H9 (cell line): Measurements from ENCODE around the gene GPC4. TPM values are rescaled to one million over a fixed set of nuclear protein-coding genes. Genes with fewer than 3 reads are reported as not detected.

Experiments
- DNase-seq: peaks from one replicate; pipeline ENCODE4 v3.0.0-alpha.2; 2017
- H2AFZ ChIP-seq: one replicate; pipeline ENCODE4 v1.6.1; 2013; ENCODE audit warnings: mild to moderate bottlenecking, low read length, control low read depth, moderate library complexity
- H2AK5ac ChIP-seq: 2 replicates; pipeline ENCODE4 v1.6.1; 2013; ENCODE audit warnings: low read length, control low read depth, mixed read lengths; ENCODE audit not compliant: insufficient read length
- H2BK120ac ChIP-seq: one replicate; pipeline ENCODE4 v1.6.1; 2013; ENCODE audit warnings: low read depth, mild to moderate bottlenecking, low read length, control low read depth, inconsistent platforms; ENCODE audit not compliant: poor library complexity, severe bottlenecking
- H2BK12ac ChIP-seq: 2 replicates; pipeline ENCODE4 v1.6.1; 2013; ENCODE audit warnings: low read length, control low read depth, mixed read lengths, low read depth; ENCODE audit not compliant: insufficient read length
- H2BK15ac ChIP-seq: 2 replicates; pipeline ENCODE4 v1.6.1; 2013; ENCODE audit warnings: low read depth, low read length, control low read depth
- H2BK20ac ChIP-seq: one replicate; pipeline ENCODE4 v1.6.1; 2013; ENCODE audit warnings: low read depth, mild to moderate bottlenecking, low read length, control low read depth, inconsistent platforms; ENCODE audit not compliant: poor library complexity, severe bottlenecking
- H2BK5ac ChIP-seq: 2 replicates; pipeline ENCODE4 v1.6.1; 2013; ENCODE audit warnings: low read length, control low read depth, mixed read lengths; ENCODE audit not compliant: insufficient read length
- H3K14ac ChIP-seq: 2 replicates; pipeline ENCODE4 v1.6.1; 2013; ENCODE audit warnings: low read length, control low read depth; ENCODE audit not compliant: insufficient read depth
- H3K18ac ChIP-seq: 2 replicates; pipeline ENCODE4 v1.6.1; 2013; ENCODE audit warnings: low read depth, mild to moderate bottlenecking, mixed read lengths, low read length, control low read depth; ENCODE audit not compliant: insufficient read length
- H3K23ac ChIP-seq: 2 replicates; pipeline ENCODE4 v1.6.1; 2013; ENCODE audit warnings: low read length, control low read depth, mixed read lengths, low read depth; ENCODE audit not compliant: insufficient read length
- H3K23me2 ChIP-seq: 2 replicates; pipeline ENCODE4 v1.6.1; 2013; ENCODE audit warnings: low read depth, mild to moderate bottlenecking, mixed read lengths, low read length, control low read depth; ENCODE audit not compliant: insufficient read length, poor library complexity, severe bottlenecking
- H3K27ac ChIP-seq: 2 replicates; pipeline ENCODE4 v1.5.1; 2013; ENCODE audit warnings: low read length, control low read depth, mixed read lengths, low read depth; ENCODE audit not compliant: insufficient read length
- H3K27me3 ChIP-seq: 2 replicates; pipeline ENCODE4 v1.6.1; 2013; ENCODE audit warnings: low read length, control low read depth, inconsistent platforms; ENCODE audit not compliant: insufficient read depth
- H3K4ac ChIP-seq: 2 replicates; pipeline ENCODE4 v1.6.1; 2013; ENCODE audit warnings: low read depth, mild to moderate bottlenecking, control low read depth, inconsistent platforms, low read length, moderate library complexity
- H3K4me1 ChIP-seq: 2 replicates; pipeline ENCODE4 v1.6.1; 2013; ENCODE audit warnings: low read length, control low read depth, inconsistent platforms; ENCODE audit not compliant: insufficient read depth
- H3K4me2 ChIP-seq: 2 replicates; pipeline ENCODE4 v1.6.1; 2013; ENCODE audit warnings: low read length, control low read depth, mixed read lengths; ENCODE audit not compliant: insufficient read length, insufficient read depth
- H3K56ac ChIP-seq: 2 replicates; pipeline ENCODE4 v1.6.1; 2013; ENCODE audit warnings: low read depth, mild to moderate bottlenecking, mixed read lengths, low read length, control low read depth; ENCODE audit not compliant: insufficient read length
- H3K79me1 ChIP-seq: 2 replicates; pipeline ENCODE4 v1.6.1; 2013; ENCODE audit warnings: low read depth, mild to moderate bottlenecking, moderate library complexity, low read length, control low read depth, inconsistent platforms; ENCODE audit not compliant: insufficient read depth, poor library complexity, severe bottlenecking
- H3K79me2 ChIP-seq: 2 replicates; pipeline ENCODE4 v1.6.1; 2013; ENCODE audit warnings: low read length, control low read depth, inconsistent platforms; ENCODE audit not compliant: insufficient read depth
- H3K9ac ChIP-seq: 2 replicates; pipeline ENCODE4 v1.6.1; 2013; ENCODE audit warnings: low read length, control low read depth, mixed read lengths; ENCODE audit not compliant: insufficient read length; ENCODE audit errors: extremely low read depth
- H3K9me3 ChIP-seq: one replicate; pipeline ENCODE4 v1.6.1; 2013; ENCODE audit warnings: low read depth, low read length, inconsistent platforms; ENCODE audit not compliant: control insufficient read depth
- H3T11ph ChIP-seq: one replicate; pipeline ENCODE4 v1.6.1; 2013; ENCODE audit warnings: mild to moderate bottlenecking, low read length, control low read depth, inconsistent platforms
- H4K20me1 ChIP-seq: one replicate; pipeline ENCODE4 v1.6.1; 2013; ENCODE audit not compliant: control insufficient read depth, insufficient read length, insufficient read depth
- H4K5ac ChIP-seq: 2 replicates; pipeline ENCODE4 v1.6.1; 2013; ENCODE audit warnings: low read depth, mild to moderate bottlenecking, mixed read lengths, low read length, control low read depth; ENCODE audit not compliant: insufficient read length
- H4K8ac ChIP-seq: replicated peaks from 2 replicates; pipeline ENCODE4 v1.6.1; 2013; ENCODE audit warnings: low read length, control low read depth, mixed read lengths, low read depth; ENCODE audit not compliant: insufficient read length
- H4K91ac ChIP-seq: 2 replicates; pipeline ENCODE4 v1.6.1; 2013; ENCODE audit warnings: low read depth, mild to moderate bottlenecking, moderate library complexity, mixed read lengths, low read length, control low read depth; ENCODE audit not compliant: insufficient read length
- H3K27ac Mint-ChIP-seq, 3 experiments: 2 replicates in 2 of 3; 3 replicates in 1 of 3; pipeline ENCODE4 v1.8.0; 2020 to 2021; ENCODE audit warnings: mixed read lengths in 3 of 3, mild to moderate bottlenecking in 1 of 3, moderate library complexity in 1 of 3
- H3K27me3 Mint-ChIP-seq: 2 replicates; pipeline ENCODE4 v1.8.0; 2021; ENCODE audit warnings: low read depth, mild to moderate bottlenecking, moderate library complexity, mixed read lengths
- H3K36me3 Mint-ChIP-seq, 3 experiments: 2 replicates in 2 of 3; 3 replicates in 1 of 3; pipeline ENCODE4 v1.8.0; 2020 to 2021; ENCODE audit warnings: low read depth in 3 of 3, mixed read lengths in 3 of 3; ENCODE audit not compliant: insufficient read depth in 1 of 3
- H3K4me1 Mint-ChIP-seq, 2 experiments: 2 replicates each; pipeline ENCODE4 v1.8.0; 2020; ENCODE audit warnings: mixed read lengths in 2 of 2
- H3K4me3 Mint-ChIP-seq, 2 experiments: 2 replicates in 1 of 2; 3 replicates in 1 of 2; pipeline ENCODE4 v1.8.0; 2020 to 2021; ENCODE audit warnings: mild to moderate bottlenecking in 2 of 2, mixed read lengths in 2 of 2, moderate library complexity in 1 of 2
- H3K9me3 Mint-ChIP-seq, 2 experiments: 2 replicates in 1 of 2; 3 replicates in 1 of 2; pipeline ENCODE4 v1.8.0; 2020; ENCODE audit warnings: mild to moderate bottlenecking in 2 of 2, mixed read lengths in 2 of 2, moderate library complexity in 1 of 2
- total RNA-seq: library from RNA; stranded (reverse); gene quantifications from 2 replicates; pipeline ENCODE4 v1.2.1, GENCODE V29; 2021
- TF ChIP-seq, protein P1 (sequence below): fragments of 200-600 bp; sonication (generic); conservative IDR thresholded peaks from 3 replicates; pipeline ENCODE4 v1.8.0; 2021; ENCODE audit warnings: antibody characterized with exemption, mild to moderate bottlenecking

The GPC4 gene
- total RNA-seq, 1 experiment from 2014 or later, result 416 TPM

DNA sequence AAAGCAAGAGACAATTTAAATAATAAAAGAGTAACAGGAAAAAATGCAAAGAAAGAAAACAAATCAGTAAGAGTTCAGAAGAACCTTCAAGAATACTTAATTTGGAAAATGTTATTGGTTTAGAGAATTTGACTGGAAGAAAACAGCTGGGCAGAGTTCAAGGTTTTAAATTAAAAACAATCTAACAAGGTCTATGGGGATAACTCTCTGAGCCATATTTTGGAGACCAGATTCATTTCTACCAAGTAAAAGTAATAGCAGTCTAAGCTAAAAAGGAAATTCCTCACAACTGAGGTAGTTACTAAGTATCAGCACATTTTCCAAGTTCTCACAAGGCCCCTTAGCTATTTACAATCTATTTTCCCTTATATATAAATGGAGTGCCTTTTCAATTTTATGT, 114.7 kb downstream of the GPC4 start:
- H3K4me1 ChIP-seq, result no peaks in the 10 kb centered on the region
- H2BK20ac ChIP-seq, result no peak overlapping the region
- no peak overlapping the region for H2BK15ac ChIP-seq
- H2AK5ac ChIP-seq, result no peak overlapping the region
- DNase-seq, result no peak
- no peaks in the 10 kb centered on the region for H3K27me3 ChIP-seq
- no peak overlapping the region for H2BK120ac ChIP-seq
- Mint-ChIP-seq H3K4me3 (no peak overlapping the region), H3K27me3 (no peaks in the 10 kb centered on the region; the same call in 1 of the 2 replicates), H3K36me3 (peaks cover 60 to 97% (median 62%) of the 10 kb centered on the region in 3 experiments), H3K9me3 (no peaks in the 10 kb centered on the region; a peak in 1 of 5 replicates), H3K27ac (peak overlapping the region in 1 of 3 experiments; percentile 66; a peak in 3 of 7 replicates), H3K4me1 (peaks cover 0 to 18% of the 10 kb centered on the region in 2 experiments; a peak in 2 of 4 replicates)
- no peak overlapping the region for H3K23ac ChIP-seq
- no peaks in the 10 kb centered on the region for H3K23me2 ChIP-seq
- H3K79me1 ChIP-seq, result peaks cover 3% of the 10 kb centered on the region
- no peak overlapping the region for H3K27ac ChIP-seq
- no peak overlapping the region for H3K4me2 ChIP-seq
- H3K79me2 ChIP-seq, result no peaks in the 10 kb centered on the region
- H3K14ac ChIP-seq, result no peak overlapping the region
- TF ChIP-seq, protein P1, sequence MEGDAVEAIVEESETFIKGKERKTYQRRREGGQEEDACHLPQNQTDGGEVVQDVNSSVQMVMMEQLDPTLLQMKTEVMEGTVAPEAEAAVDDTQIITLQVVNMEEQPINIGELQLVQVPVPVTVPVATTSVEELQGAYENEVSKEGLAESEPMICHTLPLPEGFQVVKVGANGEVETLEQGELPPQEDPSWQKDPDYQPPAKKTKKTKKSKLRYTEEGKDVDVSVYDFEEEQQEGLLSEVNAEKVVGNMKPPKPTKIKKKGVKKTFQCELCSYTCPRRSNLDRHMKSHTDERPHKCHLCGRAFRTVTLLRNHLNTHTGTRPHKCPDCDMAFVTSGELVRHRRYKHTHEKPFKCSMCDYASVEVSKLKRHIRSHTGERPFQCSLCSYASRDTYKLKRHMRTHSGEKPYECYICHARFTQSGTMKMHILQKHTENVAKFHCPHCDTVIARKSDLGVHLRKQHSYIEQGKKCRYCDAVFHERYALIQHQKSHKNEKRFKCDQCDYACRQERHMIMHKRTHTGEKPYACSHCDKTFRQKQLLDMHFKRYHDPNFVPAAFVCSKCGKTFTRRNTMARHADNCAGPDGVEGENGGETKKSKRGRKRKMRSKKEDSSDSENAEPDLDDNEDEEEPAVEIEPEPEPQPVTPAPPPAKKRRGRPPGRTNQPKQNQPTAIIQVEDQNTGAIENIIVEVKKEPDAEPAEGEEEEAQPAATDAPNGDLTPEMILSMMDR, result no peak
- no peak overlapping the region for H2BK12ac ChIP-seq
- no peak overlapping the region for H4K5ac ChIP-seq
- no peak overlapping the region for H2BK5ac ChIP-seq
- H3K9me3 ChIP-seq, result no peaks in the 10 kb centered on the region
- no peaks in the 10 kb centered on the region for H4K20me1 ChIP-seq
- H3K4ac ChIP-seq, result no peak overlapping the region
- H2AFZ ChIP-seq, result no peak overlapping the region
- no peak overlapping the region for H4K8ac ChIP-seq
- no peak overlapping the region for H3K18ac ChIP-seq
- H3K9ac ChIP-seq, result no peak overlapping the region
- no peak overlapping the region for H3K56ac ChIP-seq
- H3T11ph ChIP-seq, result no peak overlapping the region
- no peak overlapping the region for H4K91ac ChIP-seq
